DMS53 (cell line): ENCODE measurements around the gene SMCO2.

Source experiments
- DNase-seq: peaks from one replicate; lab custom pipeline; 2025; lab: John Stamatoyannopoulos, UW

Gene SMCO2

DNA sequence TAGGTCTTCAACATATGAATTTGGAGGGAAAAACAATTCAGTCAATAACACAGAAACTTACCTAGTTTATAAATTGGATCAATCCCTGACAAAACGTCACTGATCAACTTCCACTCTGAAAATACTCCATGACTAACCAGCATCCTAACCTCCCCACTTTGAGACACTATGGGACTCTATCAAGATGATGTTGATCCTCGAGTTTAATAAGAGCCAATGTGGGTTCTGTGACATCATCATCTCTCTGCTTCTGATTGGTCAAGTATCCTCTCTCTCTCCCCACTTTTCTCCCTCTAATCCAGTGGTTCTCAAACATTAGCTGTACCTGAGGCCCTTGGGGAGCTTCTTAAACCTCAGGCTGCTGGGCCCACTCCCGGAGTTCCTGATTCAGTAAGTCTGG, at the start of gene SMCO2:
Gene SMCO2 (plus strand): TSS at position 301 of the 400 bp plus-strand sequence. CDS start 23,896 bp downstream, outside the sequence.
- no peak for DNase-seq

GRCh38 chr12:27398466-27398865, 48.1 kb upstream of the SMCO2 start:
- DNase-seq = no peak

GRCh38 chr12:27399074-27399473, 47.5 kb upstream of the SMCO2 start:
- no peak for DNase-seq

GRCh38 chr12:27400856-27401354, 45.6 kb upstream of the SMCO2 start:
- no peak for DNase-seq

DNA sequence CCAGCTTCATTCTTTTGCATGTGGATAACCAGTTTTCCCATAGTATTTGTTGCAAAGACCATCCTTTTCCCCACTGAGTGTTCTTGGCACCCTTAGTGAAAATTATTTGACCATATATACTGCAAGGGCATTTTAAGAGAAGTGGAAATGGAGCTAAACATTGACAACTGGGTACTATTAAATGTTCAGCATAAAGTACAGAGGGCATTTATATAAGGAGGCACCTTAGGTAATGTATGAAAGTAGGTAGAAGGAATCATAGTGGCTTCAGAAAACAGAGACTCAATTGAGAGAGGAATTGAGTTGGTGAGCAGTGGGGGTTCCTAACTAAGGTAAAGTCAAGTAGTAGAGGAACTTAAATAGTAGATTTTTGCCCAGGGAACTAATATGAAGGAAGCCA, 34.5 kb upstream of the SMCO2 start:
- DNase-seq = no peak

DNA sequence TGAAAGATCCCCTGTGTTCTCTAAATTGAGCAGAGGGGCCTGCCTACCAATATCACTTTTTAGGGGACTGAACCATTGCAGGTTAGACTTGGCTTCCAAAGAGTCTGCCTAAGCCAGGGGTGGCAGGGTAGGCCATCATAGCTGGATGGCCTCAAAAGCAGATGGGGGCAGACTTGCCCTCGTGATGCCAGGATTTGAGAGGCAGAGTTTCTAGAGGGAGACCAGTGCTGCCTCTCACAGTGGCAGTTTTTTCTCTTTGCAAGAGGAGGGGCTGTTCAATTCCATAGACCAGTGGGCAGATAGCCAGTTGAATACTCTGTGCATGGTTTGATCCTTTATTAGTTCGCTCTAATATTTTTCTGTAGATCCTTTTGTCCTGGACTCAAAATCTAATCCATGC, 23.8 kb upstream of the SMCO2 start:
- no peak for DNase-seq

DNA sequence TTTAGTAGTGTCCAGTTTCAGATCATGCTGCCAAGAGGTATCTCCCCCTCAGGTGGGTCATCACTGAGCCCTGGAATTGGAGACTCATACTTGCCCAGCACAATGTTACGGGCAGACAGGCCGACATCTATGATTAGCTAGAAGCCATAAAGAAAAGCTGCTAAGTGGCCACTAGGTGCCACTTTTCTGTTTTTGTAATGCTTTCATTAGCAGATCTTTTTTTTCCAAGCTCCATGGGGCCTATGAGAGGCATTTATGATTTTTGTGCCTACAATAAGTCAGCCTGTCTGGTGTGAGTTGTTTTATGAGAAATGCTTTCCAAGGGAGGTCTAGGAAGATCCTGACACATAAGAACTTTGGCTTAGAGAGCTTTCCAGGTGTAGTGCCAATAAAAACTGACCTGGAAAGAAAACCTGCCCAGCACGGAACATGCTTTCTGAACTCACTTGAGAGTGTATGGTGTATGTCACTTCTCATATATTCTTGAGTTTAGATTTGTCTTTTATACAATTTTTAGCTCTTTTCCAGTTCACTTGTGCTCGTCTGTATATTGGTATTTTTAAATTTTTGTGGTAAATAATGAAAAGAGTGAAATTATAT, 21.8 kb upstream of the SMCO2 start:
- DNase-seq = peak; percentile 89

DNA sequence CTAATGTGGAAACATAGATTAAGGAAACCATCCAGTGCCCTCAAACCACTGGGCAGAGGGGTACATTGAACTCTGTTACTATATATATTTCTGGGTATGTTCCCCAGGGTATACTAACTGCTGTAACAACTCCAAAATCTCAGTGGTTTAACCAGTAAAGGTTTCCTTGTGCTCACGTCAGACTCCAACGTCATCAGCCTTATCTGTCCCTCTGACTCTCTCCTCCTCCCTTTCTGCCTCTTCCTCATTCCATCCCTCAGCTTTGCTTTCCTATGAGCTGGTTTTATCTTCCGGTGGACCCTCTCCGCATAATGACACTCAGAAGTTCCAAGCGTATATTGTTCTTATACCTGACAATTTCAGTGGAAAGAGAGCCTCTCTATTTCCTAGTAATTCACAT, 21.2 kb upstream of the SMCO2 start:
- no peak for DNase-seq

GRCh38 chr12:27426743-27427487, 19.6 kb upstream of the SMCO2 start:
- no peak for DNase-seq

DNA sequence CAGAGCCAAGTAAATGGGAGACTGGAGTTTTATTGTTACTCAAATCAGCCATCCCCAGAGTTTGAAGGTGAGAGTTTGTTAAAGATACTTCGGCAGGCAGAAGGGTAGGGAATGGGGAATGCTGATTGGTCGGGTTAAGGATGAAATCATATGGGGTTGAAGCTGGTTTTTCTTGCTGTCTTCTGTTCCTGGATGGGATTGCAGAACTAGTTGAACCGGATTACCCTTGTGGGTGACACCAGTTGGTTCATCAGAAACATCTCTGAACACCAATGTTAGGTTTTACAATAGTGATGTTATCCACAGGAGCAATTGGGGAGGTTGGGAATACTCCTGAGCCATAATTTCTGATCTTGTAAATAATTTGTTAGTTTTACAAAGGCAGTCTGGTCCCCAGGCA, 18.7 kb upstream of the SMCO2 start:
- DNase-seq = peak; percentile 50

GRCh38 chr12:27428466-27428865, 18.1 kb upstream of the SMCO2 start:
- DNase-seq = no peak

- DNase-seq = no peak
Measured at GRCh38 chr12:27429606-27430005, 16.9 kb upstream of the SMCO2 start.

GRCh38 chr12:27431185-27431584, 15.4 kb upstream of the SMCO2 start:
- no peak for DNase-seq

- peak; percentile 59 for DNase-seq
Measured at GRCh38 chr12:27434673-27435565, 11.6 kb upstream of the SMCO2 start.

GRCh38 chr12:27436029-27436428, 10.5 kb upstream of the SMCO2 start:
- DNase-seq = no peak

DNA sequence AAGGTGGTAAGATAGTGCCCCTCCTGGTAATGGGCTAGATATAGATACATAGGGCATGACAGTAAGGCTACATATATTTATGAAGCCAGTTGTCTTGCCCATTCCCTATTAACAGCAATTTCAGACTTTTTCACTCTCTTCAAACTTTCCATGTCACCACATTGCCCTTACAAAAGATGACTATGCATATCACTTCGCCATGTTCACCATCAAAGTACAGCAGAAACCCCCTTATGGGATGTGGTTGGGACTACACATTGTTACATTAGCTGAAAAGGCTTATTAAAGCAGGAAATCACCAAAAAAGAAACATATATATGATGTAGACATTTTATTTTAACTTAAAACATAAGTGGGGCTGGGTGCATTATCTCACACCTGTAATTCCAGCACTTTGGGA, 9.8 kb upstream of the SMCO2 start:
- DNase-seq = no peak

DNA sequence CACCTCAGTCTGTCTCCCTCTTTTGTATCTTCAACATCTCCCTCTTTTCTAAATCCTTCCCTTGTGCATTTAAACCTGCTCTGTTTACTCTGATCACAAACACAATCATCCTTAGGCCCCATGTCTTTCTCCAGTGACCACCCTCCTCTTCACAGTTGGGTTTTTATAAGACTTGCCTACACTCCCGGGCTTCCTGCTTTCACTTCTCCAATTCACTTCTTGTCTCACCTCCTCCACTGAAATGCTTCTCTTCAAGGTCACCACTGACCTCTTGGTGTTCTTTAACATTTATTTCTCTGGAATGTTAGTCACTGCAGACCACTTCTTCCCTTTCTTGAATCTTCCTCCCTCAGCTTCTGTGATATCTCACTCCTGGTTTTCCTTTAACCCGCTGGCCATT, 8.7 kb upstream of the SMCO2 start:
- no peak for DNase-seq

DNA sequence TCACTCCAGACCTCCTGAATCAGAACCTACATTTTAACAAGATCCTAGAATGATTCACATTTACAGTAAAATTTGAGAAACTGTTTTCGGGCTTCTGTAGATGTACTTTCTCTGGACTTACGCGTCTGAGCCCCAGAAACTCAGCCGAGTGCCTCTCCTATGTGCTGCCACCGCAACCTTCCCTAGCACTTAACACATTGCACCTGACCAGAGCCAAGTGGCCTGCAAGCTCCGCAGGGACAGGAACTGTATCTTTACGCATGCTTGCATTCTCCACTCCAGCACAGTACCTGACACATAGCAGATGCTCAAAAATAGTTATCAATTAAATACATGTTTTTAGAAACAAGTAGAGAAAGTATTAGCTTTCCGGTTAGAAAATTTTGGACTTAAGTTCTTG, 1.2 kb downstream of the SMCO2 start:
- DNase-seq = no peak

DNA sequence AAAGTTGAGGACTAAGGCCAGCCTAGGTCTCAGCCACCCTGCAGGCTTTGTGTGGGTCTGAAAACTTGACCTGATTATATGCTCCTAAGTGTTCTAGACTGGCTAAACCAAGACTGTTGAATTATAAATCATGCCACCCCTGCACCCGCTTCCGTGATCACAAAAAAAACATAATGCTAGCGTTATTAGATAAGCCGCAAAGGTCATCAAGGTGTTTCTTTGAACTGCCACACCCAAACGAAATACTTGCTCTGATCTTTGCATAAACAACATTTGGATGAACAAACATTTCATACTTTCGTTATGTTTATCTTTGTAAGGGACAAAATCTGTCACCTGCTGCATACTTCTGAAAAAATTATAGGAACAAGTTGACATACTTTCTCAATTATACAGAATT, 2.5 kb downstream of the SMCO2 start:
- DNase-seq = no peak

DNA sequence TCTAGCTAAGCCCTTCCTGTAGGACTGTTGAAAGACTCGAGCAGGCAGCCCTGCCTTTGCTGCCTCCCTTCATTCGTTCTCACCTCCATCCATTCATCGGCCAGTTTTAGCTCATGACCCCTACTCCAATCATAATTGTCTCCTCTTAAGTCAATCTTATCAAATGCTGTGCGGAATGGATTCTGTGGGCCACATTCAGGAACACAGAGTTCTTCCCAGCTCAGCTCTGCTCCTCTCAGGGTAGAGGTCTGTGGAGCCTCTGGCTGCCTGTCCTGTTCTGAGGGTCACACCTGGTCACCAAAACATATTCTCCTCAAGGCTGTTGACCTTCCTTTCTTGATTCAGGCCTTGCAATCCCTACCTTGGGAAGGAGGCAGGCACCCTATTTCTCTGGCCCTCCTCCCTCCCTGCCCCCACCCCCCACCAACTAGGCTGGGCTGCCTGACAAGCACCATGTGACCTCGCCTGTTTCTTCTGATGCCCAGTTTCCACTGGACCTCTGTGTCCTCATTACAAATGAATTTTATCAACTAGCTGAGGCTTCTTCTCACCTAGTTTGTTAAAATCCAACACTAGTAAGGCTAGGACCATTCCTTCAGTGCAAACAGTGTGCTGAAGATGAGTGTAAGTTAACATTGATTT, 3.5 kb downstream of the SMCO2 start:
- no peak for DNase-seq

DNA sequence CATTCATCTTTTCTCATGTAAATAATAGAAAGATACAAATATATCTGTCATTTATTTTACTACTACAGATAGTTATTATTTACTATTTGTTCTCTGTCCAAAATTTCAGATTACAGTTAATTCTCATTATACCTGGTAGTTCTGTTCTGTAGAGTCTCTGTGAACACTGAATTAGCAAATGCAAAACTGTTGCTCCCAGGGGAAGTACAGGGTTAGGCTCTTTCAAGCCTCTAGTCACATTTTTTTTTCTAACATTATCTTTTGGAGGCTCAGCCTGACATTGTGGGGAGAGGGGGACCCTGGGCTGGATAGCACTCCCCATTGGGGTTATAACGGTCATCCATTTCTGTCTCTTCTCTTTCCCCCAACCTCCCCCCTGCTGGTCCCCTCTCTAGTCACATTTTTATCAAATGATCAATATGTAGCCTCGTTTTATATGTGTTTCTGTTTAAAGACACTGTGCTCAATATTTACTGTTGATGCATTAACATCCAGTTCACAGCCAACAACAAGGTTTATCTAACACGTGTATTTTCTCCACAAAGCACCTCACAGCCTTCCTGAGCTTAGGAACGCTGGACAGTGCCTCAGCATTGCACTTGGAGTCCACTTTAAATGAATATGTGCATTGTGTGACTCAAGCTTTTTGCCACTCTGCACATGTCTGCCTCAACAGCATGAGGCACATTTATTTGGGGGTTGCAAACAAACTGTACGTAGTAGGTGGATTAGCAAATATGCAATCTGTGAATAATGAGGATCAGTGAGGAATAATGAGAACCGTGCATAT, 4.7 kb downstream of the SMCO2 start:
- DNase-seq = no peak
